DMS114 treated with DMSO at 0.1 percent for 48 hours (cell line): Measurements from ENCODE around the gene RABEPK.
A peak's percentile ranks its signal among the peaks of the same experiment; 100 is the strongest.
"Not testable (repeated sequence)": the region's sequence is repeated elsewhere in the genome, so short reads cannot be mapped to it uniquely, and the experiment has no call there.

ENCODE experiments used
- DNase-seq: peaks from one replicate; lab custom pipeline; 2025; ENCODE audit not compliant: unreplicated experiment; lab: John Stamatoyannopoulos, UW

The RABEPK gene

DNA sequence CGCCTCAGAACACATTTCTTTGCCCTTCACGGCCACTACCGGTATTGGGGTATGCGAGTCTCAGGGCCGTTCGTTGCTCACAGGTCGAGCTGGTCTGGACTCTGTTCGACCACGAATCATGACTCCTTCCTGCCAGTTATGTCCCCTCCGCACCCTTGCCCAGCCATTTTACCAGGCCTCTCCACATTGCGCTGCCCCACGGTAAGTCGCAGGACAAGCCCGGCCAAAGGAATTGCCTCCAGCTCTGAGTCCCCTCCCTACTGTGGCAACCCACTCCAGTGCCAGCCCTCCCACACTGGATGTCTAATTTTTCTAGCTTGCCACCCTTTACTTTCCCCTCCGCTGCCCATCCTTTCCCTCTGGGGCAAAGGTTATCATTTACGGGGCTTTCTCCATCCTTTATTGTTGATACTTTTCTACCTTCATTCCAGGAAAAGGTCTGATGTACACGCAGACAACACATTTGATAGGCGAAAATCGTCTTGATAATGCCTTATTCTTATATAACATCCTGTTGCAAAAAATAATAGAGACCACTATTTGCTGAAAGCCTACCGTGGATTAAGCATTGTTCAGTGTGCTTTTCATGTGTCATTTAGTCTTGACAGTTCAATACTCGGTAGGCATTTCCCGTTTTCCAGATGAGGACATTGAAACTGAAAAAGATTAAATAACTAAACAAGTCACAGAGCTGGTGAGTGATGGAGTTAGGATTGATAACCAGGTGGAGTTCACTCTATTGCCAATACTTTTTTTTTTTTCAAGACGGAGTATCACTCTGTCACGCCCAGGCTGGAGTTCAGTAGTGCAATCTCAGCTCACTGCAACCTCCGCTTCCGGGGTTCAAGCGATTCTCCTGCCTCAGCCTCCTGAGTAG lies 41.8 kb downstream of the RABEPK start:
- DNase-seq = no peak

DNA sequence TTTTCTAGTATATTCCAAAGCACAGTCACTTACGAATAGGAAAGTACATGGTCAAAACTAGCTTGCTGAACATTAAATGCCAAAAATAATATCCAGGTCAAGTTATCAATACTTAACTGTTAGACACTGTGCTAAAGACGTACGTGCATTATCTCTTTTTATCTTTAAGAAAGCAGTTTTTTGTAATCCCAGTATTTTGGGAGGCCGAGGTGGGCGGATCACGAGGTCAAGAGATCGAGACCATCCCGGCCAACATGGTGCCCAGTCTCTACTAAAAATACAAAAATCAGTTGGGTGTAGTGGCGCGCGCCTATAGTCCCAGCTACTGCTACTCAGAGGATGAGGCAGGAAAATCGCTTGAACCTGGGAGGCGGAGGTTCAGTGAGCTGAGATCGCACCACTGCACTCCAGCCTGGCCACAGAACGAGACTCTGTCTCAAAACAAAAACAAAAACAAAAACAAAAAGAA lies 43.5 kb downstream of the RABEPK start:
- DNase-seq = no peak

DNA sequence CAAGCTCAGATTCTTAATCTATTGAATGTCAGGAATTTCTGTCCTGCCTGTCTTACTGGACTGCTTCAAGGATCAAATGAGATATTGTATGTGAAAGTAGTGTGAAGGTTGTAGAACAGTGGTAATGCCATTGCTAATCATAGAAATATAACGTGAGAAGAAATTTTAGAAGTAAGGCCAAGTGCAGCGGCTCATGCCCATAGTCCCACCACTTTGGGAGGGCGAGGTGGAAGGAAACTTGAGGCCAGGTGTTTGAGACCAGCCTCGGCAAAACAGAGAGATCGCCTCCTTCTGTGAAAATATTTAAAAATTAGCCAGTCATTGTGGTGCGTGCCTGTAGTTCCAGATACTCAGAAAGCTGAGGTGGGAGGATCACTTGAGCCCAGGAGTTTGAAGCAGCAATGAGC lies 45.9 kb downstream of the RABEPK start:
- no peak for DNase-seq

DNA sequence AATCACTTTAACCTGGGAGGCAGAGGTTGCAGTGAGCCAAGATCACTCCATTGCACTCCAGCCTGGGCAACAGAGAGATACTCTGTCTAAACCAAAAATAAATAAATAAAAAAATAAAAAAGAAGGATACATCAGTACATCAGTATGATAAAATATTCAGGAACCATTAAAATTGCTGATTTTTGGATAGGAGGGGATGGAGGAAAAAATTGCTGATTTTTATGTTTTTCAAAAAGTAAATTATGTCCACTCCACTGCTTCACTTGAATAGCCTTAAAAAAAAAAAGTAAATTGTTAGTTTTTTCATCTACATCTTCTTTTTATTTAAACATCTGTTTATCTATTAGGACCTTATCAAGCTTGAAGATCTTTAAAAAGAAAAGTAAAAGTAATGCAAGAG lies 53.9 kb downstream of the RABEPK start:
- no peak for DNase-seq

DNA sequence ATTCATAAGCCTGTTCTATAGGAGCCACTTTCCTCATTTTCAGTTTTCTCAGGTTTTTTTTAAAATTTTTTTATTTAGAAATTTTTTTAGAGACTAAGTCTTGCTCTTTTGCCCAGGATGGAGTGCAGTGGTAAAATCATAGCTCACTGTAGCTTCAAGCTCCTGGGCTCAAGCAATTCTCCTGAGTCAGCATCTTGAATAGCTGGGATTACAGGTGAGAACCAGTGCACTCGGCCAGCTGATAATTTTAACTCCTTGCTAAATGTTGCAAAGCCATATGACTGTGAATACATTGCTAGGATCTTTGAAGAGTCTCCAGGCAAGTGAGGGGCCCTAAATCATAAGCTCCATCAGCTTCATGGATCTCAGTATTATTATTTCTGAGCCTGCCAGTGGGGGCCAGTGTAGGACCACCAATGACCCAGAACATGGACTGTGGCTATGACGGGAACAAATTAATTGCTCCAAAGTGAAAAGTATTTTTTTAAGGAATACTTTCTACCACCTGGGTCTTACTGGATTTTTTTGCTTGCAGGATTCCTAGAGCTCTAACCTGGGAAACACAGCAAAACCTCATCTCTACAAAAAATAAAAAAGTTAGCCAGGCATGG lies 55.5 kb downstream of the RABEPK start:
- peak; percentile 21 for DNase-seq

DNA sequence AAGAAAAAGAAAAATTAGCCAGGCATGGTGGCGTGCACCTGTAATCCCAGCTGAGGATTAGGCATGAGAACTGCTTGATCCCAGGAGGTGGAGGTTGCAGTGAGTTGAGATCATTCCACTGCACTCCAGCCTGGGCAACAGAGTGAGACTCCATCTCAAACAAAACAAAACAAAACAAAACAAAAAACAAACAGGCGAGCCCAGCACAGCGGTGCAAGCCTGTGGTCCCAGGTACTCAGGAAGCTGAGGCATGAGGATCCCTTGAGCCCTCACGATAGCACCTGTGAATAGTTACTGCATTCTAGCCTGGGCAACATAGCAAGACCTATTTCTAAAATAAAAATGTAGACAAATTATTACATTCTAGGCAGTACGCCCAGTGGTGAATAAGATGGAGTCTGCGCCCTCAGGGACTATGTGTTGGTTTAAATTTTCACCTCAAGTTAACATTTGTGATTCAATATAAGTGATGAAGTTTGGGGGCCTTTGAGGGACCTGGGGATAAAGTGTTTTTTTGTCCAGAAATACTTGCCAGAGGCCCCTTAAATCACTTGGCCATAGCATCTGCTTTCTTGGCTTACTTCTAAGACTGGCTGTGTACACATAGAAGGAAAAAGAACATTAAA lies 57.9 kb downstream of the RABEPK start:
- no peak for DNase-seq

DNA sequence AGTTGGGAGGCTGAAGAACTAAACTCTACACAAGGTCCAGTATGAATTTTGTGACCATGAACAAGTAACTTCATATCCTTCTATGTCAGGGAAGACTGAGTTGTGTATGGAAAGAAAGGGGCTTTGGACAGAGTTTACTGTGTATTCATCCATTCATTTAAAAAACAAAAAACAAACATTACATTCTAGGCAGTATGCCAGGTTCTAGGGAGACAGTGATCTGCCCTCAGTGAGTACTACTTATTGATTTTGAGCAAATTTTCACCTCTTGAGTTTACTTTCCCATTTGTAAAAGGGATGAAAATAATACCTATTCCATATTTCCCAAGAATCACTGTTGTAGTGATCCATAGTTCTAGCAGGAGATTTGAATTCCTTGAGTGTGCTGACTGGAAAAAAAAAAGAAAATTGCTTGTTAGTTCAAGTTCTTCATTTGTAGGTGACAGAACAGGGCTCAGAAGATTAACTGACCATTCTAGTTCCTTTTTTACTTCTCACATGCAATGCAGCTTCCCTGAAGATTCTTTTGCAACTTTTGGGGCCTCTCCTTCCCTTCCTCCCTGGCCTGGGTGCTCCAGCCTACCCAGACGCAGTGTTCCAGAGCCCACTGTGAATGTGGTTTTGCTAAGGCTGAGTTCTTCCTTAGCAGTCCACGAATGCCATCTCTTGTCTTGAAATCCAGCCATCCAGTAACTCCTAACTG lies 58.6 kb downstream of the RABEPK start:
- no peak for DNase-seq

DNA sequence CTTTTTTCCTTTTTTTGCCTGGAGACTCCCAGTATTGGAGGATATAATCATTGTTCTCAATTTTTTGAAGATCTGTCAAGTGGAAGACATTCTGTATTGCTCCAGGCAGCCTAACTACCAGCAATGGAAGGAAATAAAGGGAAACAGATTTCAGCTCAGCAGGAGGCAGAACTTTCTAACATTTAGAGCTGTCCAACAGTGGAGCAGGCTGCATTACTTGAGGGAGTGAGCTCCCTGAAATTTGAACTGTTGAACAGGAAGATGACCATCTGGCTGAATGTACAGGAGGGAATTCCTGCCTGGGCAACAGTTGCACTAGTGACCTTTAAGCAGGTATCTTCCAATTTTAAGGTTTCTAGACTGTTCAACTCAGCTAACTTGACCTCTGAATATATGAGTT lies 60.2 kb downstream of the RABEPK start:
- DNase-seq = no peak

DNA sequence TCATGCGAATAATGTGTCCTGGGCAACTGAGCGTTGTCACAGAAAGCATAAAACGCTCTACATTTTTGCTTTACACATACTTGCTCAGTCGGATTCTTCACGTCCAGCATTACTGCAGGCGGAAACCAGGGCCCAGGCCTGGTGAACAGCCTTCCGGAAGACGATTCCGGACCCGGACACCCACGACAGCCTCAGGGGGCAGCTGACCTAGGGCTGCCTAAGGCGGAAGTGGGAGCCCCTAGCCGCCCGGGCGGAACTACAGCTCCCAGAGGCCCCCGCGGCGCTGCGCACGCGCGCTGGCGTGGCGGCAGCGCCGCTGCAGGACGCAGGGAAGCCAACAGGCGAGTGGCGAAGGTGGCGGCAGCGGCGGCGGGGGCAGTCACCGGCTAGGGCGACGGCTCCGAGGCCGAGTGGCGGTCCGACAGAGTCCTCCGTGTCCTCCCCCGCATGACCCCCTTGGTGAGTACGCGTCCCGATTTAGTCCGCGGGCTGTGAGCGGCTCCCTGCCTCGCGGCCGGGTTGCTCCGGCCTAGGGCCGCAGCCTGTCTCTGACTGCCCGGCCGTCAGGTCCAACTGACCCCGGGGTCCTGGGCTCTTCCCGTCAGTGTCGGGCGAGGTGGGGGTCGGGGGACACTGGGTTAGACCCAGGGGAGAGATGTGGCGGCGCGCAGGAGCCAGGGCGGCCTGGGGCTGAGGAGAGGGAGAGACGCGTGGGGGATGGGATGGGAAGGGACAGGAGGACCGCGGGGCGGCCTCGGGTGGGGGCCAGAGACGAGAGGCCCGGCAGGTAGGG lies 61.4 kb downstream of the RABEPK start, which contains the start of gene GAPVD1:
GAPVD1 (plus strand) TSS at position 326 of the 793 bp plus-strand sequence. CDS start 37,096 bp downstream, outside the sequence.
- peak; percentile 84 for DNase-seq

DNA sequence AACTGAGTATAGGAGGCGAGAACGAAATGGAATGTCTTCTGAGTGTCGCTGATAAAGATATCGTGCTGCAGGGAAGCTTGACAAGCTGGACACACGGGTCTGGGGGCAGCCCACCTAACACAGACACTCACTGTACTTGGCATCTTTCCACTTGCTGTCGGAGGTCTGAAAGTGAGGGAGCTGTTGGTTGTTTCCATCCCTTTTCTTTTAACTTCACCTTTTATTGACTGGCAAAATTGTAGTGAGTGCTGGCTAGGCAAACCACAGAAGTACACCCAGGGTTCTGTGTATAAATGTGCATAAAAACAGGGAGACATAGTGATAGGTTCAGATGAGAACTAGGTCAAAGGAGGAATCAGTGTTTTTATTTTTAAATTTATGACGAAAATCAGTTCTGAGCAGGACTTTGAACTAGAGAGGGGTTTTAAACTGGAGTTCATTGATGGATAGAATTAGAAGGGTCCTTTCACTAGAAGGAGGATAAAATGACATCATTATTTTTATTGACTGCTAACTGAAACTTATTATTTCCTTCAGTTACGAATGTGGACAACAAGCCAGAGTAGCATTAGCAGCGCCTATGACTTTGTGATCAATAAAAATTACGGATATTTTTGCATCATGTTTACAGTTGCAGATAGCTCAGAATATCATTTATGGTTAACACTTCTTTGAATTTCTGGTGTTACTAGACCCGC lies 62.1 kb downstream of the RABEPK start:
- no peak for DNase-seq

DNA sequence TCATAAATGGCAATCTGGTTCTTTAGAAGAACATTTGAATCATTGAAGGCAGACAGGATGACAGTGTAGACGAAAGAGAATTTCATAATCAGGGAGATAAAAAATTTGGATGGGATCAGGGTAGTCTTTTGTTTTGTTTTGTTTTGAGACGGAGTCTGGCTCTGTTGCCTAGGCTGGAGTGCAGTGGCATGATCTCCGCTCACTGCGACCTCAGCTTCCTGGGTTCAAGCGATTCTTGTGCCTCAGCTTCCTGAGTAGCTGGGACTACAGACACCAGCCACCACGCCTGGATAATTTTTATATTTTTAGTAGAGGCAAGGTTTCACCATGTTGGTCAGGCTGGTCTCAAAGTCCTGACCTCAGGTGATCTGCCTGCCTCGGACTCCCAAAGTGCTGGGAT lies 63.7 kb downstream of the RABEPK start:
- not testable (repeated sequence) for DNase-seq

DNA sequence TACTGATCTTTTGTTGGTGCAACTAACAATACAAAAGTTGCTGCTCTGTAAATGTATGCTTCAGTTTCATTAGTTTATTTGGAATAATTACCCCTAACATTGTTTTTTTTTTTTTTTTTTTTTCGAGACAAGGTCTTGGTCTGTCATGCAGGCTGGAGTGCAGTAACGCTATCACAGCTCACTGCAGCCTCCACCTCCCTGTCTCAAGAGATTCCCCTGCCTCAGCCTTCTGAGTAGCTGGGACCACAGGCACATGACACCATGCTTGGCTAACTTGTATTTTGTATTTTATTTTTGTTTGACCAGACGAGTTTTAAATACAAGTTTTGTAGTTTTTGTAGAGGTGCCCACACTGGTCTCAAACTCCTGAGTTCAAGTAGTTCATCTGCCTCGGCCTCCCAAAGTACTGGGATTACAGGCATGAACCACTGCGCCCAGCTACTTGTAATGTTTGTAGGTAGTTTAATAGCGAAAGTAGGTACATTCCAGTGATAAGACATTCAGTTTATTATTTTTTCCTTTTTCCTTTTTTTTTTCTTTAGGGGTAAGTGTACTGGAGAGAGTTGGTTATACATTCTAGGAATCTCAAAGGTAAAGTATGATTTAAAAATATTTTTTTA lies 68.2 kb downstream of the RABEPK start:
- DNase-seq = no peak

DNA sequence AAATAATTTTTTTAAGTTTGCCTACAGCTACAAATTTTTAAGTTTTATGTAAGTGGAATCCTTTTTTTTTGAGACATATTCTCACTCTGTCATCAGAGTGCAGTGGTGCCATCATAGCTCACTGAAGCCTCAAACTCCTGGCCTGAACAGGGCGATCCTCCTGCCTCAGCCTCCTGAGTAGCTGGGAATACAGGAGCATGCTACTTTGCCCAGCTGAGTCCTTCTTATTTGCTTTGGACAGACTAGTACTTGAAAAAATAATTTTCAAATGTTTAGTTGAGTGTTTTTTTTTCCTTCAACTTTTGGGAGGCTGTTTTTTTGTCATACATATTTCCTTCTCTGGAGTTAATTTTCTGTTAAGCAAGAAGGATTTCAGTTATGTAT lies 68.7 kb downstream of the RABEPK start:
- DNase-seq = no peak

DNA sequence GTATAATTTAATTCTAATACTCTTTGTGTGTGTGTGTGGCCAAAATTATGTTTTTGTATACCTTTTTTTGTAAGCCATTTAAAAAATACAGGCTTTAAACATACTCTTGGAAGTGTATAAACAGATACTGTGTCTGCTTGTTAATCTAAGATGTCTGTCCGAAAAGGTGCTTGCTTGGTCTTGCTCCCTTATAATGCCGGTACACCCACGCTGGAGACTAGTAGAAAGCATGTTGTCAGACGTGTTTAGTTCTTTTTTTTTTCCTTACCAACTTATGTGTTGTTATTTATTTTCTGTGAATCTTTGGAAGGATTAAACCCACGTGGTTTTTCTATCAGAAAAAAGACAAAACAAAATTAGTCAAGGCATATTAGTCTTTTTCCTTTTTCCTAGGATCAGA lies 70.7 kb downstream of the RABEPK start:
- DNase-seq = no peak

DNA sequence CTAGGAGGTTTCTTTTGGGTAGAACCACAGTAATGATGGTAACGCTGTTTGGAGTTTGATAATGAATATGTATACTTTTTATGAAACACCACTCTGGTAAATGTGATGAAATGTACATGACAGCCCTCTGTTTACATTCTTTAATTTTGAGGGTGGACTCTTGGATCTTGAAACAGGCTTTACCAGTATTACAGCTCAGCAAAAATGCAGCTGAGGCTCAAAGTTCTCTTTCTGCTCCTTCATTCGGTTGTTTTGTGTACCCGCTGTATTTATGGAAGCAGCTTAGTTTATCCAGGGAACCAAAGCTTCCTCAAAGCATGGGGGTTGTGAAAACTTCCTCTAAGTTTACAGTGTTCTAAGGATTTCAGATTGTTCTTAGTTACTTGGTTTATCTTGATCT lies 72.4 kb downstream of the RABEPK start:
- no peak for DNase-seq

DNA sequence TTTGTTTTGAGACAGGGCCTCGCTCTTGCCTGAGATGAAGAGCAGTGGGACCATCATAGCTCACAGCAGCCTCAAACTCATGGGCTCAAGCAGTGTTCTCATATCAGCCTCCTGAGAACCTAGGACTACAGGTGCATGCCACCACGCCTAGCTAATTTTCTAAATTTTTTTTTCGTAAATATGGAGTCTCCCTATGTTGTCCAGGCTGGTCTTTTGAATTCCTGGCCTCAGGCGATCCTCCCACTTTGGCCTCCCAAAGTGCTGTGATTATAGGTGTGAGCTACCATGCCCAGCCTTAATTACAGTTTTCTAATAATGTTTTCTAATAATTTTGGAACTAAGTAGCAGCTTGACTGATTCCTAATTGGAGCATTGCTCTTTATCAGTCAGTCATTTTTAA lies 76.4 kb downstream of the RABEPK start:
- no peak for DNase-seq

DNA sequence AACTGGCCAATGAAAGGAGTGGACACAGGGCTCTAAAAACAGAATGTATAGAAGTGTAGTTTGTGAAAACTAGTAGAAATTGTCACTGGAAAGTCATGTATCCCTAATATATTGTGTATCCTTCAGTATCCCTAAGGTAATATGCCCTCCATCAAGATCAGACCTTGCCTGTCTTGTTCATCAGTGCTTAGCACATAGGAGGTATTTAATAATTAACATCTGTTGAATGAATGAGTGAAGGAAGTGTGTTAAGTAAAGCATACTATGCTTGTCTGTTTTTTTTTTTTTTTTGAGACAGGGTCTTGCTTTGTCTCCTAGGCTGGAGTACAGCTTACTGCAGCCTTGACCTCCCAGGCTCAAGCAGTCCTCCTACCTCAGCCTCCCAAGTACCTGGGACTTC lies 77.1 kb downstream of the RABEPK start:
- DNase-seq = no peak

DNA sequence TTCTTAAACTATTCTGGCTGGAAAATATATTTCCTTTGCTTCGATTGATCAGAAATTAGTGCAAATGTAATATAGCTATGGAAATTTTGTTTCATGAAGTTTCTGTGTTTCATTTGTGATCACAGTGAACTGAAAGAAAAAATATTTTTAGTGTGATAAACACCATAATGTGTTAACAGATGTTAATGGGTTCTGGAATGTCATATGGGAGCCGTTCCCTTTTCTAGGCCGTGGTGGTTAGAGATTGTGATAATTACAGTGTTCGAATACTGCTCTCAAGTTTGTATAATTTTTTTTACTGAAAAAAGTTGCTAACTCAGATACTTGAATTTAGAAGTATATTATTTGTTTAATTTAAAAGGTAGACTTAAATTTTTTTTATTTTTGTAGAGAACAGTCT lies 80.6 kb downstream of the RABEPK start:
- no peak for DNase-seq
